Measurements from ENCODE around the gene IGF2BP3. TPM values are rescaled to one million over a fixed set of nuclear protein-coding genes. Genes with fewer than 3 reads are reported as not detected.

The IGF2BP3 gene
- total and polyA plus RNA-seq, 10 of the 15 experiments (the other 5 are each of a cell fraction or from before 2014, with no cell fraction given) = 4.6 to 61.2 (median 36.9) TPM

- TF ChIP-seq BACH1 (IDR thresholded peaks at IDR 0.05; ENCODE audit: borderline replicate concordance) (no peak), USF1 (IDR thresholded peaks at IDR 0.05; ENCODE audit: borderline replicate concordance, extremely low read length, insufficient read depth, low read depth, low read length) (no peak), TCF3 (IDR thresholded peaks at IDR 0.05; ENCODE audit: borderline replicate concordance, insufficient read depth, low read depth, low read length) (no peak), EP300 (IDR thresholded peaks at IDR 0.05; ENCODE audit: borderline replicate concordance in 1 of 2, control insufficient read depth in 1 of 2, low read depth in 2 of 2, low read length in 2 of 2) (no peak), STAT1 (conservative IDR thresholded peaks at IDR 0.05) (no peak), GATAD2B (conservative IDR thresholded peaks at IDR 0.05; ENCODE audit: low read depth) (no peak), ATF7 (IDR thresholded peaks at IDR 0.05; ENCODE audit: low read depth) (peak; percentile 66), NFYB (IDR thresholded peaks at IDR 0.05; ENCODE audit: insufficient read depth, low read depth, low read length) (no peak), SMC3 (IDR thresholded peaks at IDR 0.05; ENCODE audit: borderline replicate concordance, low read length) (peak; percentile 79), HCFC1 (IDR thresholded peaks at IDR 0.05; ENCODE audit: low read length) (no peak), DPF2 (IDR thresholded peaks at IDR 0.05) (no peak), SMAD5 (IDR thresholded peaks at IDR 0.05; ENCODE audit: low read depth) (no peak), CREB1 (IDR thresholded peaks at IDR 0.05; ENCODE audit: low read depth) (peak; percentile 50; the same call in 1 of the 2 replicates), ATF2 (IDR thresholded peaks at IDR 0.05; ENCODE audit: low read length) (no peak), ZNF274 (IDR thresholded peaks at IDR 0.05; ENCODE audit: insufficient read depth, insufficient read length) (no peak), PAX8 (IDR thresholded peaks at IDR 0.05) (no peak), SUZ12 (IDR thresholded peaks at IDR 0.05; ENCODE audit: unreplicated experiment) (no peak), CUX1 (IDR thresholded peaks at IDR 0.05; ENCODE audit: insufficient replicate concordance, low read depth, low read length) (no peak), USF2 (IDR thresholded peaks at IDR 0.05; ENCODE audit: borderline replicate concordance, low read depth, low read length) (no peak), BCL3 (IDR thresholded peaks at IDR 0.05; ENCODE audit: borderline replicate concordance, insufficient read depth, low read depth, low read length, poor library complexity, severe bottlenecking) (no peak), NR2C1 (IDR thresholded peaks at IDR 0.05) (no peak)
These were observed 208.3 kb downstream of the IGF2BP3 start (continued) for GRCh38 chr7:23261843-23262452.

All from GM12878 (cell line).